Renal cortical epithelial cell (primary cell): ENCODE results near the gene RANBP3L. TPM values are rescaled to one million over a fixed set of nuclear protein-coding genes. Genes with fewer than 3 reads are reported as not detected.
"Not testable (repeated sequence)": the region's sequence is repeated elsewhere in the genome, so short reads cannot be mapped to it uniquely, and the experiment has no call there.

Experiments
- DNase-seq: peaks from one replicate; pipeline ENCODE4 v3.0.0-alpha.2; 2011; ENCODE audit warnings: low read depth
- total RNA-seq: library from RNA; depleted of rRNA; stranded (reverse); fragments of >200 nt; gene quantifications from 2 replicates; pipeline ENCODE4 v1.2.3, GENCODE V29; 2014

Gene RANBP3L
- total RNA-seq, 1 donor from 2014 or later = under 0.01 TPM

DNA sequence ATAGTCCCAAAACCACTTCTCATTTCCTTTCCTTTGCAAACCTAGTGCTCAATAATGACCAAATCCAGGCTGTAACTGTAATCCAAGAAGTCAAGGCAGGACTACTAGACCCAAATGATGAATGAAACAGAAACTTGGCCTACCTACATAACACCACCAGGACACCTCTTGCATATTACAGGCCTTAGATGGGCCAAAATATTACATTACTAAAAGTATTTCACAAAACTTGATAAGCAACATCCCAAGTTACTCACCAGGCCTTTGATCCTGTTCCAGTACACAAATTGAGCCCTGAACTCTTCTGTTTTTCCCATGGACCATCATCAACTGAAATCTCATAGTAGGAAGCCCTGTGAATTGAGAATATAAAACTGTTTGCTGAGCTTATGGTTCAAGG lies 94.8 kb downstream of the RANBP3L start:
- no peak for DNase-seq

DNA sequence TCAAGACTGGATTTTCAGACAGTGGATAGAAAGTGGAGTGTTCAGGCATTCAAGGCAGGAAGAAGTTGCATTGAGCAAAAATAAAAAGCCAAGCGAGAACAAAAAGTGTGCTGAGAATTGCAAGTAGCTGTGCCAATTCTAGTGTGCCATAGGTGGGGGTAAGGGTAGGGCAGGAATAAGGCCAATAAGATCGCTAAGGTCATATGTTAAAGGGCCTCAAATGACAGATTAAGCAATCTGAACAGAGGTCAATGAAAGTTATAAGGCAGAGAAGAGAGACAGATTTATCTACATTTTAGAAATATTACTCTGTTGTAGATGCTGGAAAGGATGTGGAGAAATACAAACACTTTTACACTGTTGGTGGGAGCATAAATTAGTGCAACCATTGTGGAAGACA lies 96.4 kb downstream of the RANBP3L start:
- no peak for DNase-seq

DNA sequence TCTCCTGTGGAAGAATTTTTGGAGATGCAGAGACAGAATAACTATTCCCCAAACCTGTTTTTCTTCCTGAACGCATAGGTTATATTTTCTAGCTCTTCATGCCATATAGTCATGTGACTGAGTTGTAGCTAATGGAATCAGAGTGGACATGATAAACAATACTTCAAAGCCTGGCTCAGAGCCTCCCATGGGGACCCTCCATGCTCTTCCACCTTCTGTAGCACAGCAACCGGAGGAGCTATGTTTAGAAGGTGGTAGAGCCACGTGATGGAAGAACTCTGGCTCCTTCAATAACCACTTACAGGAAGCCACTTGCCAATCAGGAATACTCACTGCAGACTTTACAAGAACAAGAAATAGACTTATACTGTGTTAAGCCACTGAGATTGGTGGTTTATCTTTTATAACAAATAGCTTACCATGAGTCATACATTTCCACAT lies 99.2 kb downstream of the RANBP3L start:
- no peak for DNase-seq

DNA sequence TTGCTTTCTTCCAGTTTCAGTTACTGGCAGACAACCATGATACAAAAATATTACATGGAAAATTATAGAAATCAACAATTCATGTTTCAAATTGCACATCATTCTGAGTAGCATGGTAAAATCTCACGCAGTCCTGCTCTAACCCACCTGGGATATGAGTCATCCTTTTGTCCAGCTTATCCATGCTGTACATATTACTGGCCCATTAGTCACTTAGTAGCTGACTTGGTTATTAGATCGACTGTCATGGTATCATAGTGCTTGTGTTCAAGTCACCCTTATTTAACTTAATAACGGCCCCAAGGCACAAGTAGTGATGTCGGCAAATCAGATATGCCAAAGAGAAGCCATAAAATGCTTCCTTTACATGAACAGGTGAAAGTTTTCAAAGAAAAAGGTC lies 101.2 kb downstream of the RANBP3L start:
- peak; percentile 26 for DNase-seq

DNA sequence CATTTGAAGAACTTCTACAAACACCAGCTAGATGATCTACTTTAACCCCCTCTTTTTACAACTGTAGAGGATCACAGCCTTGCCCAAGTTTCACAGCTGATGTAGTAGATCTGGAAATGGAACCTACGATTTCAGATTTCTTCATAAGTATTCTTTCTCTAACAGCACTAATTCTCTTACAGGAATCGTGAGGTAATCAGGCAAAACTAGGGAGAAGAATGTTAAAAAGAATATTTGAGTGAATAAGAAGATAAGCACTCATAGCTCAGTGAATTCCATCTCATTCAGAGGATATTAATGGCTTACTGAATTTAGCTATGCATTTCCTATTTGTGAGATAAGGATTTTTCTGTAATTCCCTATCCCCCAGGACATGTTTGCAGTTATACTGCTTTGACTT lies 102.1 kb downstream of the RANBP3L start:
- DNase-seq = no peak

DNA sequence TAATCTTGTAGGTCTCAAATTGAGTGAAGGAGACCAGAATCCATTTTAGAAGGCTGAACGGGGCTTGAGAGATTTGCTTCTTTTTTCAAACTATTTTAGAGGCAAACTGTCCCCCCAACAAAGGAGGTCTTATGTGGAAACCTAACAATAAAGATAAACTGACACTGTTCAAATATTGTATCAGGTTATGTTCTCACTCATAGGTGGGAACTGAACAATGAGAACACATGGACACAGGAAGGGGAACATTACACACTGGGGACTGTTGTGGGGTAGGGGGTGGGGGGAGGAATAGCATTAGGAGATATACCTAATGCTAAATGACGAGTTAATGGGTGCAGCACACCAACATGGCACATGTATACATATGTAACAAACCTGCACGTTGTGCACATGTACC lies 102.9 kb downstream of the RANBP3L start:
- not testable (repeated sequence) for DNase-seq

Other genes with a start within 250 kb of the RANBP3L start
- 1.9 TPM in 1 of 2 replicates, not detected in the other for gene UGT3A2, start 235.0 kb downstream of the RANBP3L start, total RNA-seq
- gene LMBRD2, start 150.0 kb downstream of the RANBP3L start, total RNA-seq = 18.7 and 19.3 TPM in 2 replicates
- gene SKP2, start 149.8 kb downstream of the RANBP3L start, total RNA-seq = 15.1 and 22.7 TPM in 2 replicates
- gene NADK2, start 60.0 kb downstream of the RANBP3L start, total RNA-seq = 22.6 and 52.9 TPM in 2 replicates